ENCODE measurements around the gene CLIC1.

Gene CLIC1

GRCh38 chr6:31737991-31738979 is 2.0 kb upstream of the CLIC1 start:
- peak; percentile 68 for DNase-seq

- DNase-seq: no peak
Observed at GRCh38 chr6:31737315-31737990, 1.1 kb upstream of the CLIC1 start.

GRCh38 chr6:31736768-31737314 is 511 bp upstream of the CLIC1 start:
- DNase-seq: no peak

GRCh38 chr6:31734821-31735406 is 1.4 kb downstream of the CLIC1 start:
- DNase-seq: peak; percentile 57

- DNase-seq: no peak
Observed at GRCh38 chr6:31734247-31734820, 2.0 kb downstream of the CLIC1 start.

- DNase-seq: no peak
Observed at GRCh38 chr6:31733734-31734133, 2.6 kb downstream of the CLIC1 start.

GRCh38 chr6:31732029-31732428 is 4.3 kb downstream of the CLIC1 start:
- DNase-seq: no peak

- DNase-seq: no peak
Observed at GRCh38 chr6:31730631-31731086, 5.7 kb downstream of the CLIC1 start.

GRCh38 chr6:31729979-31730630 is 6.2 kb downstream of the CLIC1 start:
- peak; percentile 72 for DNase-seq

- DNase-seq: peak; percentile 82
Observed at GRCh38 chr6:31729515-31729978, 6.8 kb downstream of the CLIC1 start.

- DNase-seq: no peak
Observed at GRCh38 chr6:31728767-31729514, 7.4 kb downstream of the CLIC1 start, which contains the start of gene DDAH2. DDAH2 (minus strand) TSS chr6:31729299; CDS start chr6:31729161, 138 bp downstream.

GRCh38 chr6:31727717-31728671 is 8.3 kb downstream of the CLIC1 start:
- no peak for DNase-seq

GRCh38 chr6:31727034-31727716 is 9.2 kb downstream of the CLIC1 start:
- DNase-seq: peak; percentile 26

GRCh38 chr6:31725502-31726350 is 10.6 kb downstream of the CLIC1 start:
- no peak for DNase-seq

- DNase-seq: no peak
Observed at GRCh38 chr6:31723980-31724691, 12.2 kb downstream of the CLIC1 start.

GRCh38 chr6:31723245-31723979 is 12.9 kb downstream of the CLIC1 start, which contains the start of gene MPIG6B:
MPIG6B (plus strand) TSS chr6:31723373; CDS start chr6:31723384, 11 bp downstream.
- no peak for DNase-seq

GRCh38 chr6:31722173-31722572 is 14.2 kb downstream of the CLIC1 start:
- no peak for DNase-seq
